Measurements from ENCODE around the gene BAHCC1. TPM values are rescaled to one million over a fixed set of nuclear protein-coding genes. Genes with fewer than 3 reads are reported as not detected.

The BAHCC1 gene
- total and polyA plus RNA-seq, 2 of the 8 experiments (the other 6 are each of a cell fraction or from before 2014, with no cell fraction given) = 0.26 to 0.58 TPM

- no peak for TF ChIP-seq RFX5 (IDR thresholded peaks at IDR 0.05; ENCODE audit: borderline replicate concordance, low read depth, low read length)
- no peak for TF ChIP-seq KDM1A (IDR thresholded peaks at IDR 0.05; ENCODE audit: borderline replicate concordance, low read length)
- no peak for TF ChIP-seq TEAD4 (IDR thresholded peaks at IDR 0.05; ENCODE audit: low read depth, low read length)
- TF ChIP-seq CHD7 (IDR thresholded peaks at IDR 0.05; ENCODE audit: insufficient replicate concordance, low read length) = no peak
- no peak for TF ChIP-seq TAF7 (optimal IDR thresholded peaks at IDR 0.05; ENCODE audit: borderline replicate concordance, low read depth, low read length)
- TF ChIP-seq CTBP2 (IDR thresholded peaks at IDR 0.05; ENCODE audit: borderline replicate concordance, insufficient read depth, insufficient read length, low read length) = no peak
- no peak for TF ChIP-seq SIN3A (conservative IDR thresholded peaks at IDR 0.05 in 1 of 2, IDR thresholded peaks at IDR 0.05 in 1 of 2; ENCODE audit: low read depth in 1 of 2, low read length in 2 of 2)
Measured at GRCh38 chr17:81478119-81478518, 82.9 kb downstream of the BAHCC1 start (continued).

Measured in H1 (cell line).